VCaP (cell line): Measurements from ENCODE around the gene LENG8.

Source experiments
- H3K27ac ChIP-seq: fragments of 450-650 bp; 2 replicates; pipeline ENCODE4 v1.5.1; 2017
- CTCF ChIP-seq: fragments of 450-650 bp; conservative IDR thresholded peaks from 2 replicates; pipeline ENCODE4 v1.5.1; 2017; ENCODE audit warnings: mild to moderate bottlenecking, moderate library complexity

LENG8 gene

GRCh38 chr19:54418930-54419800, 29.8 kb upstream of the LENG8 start:
- H3K27ac ChIP-seq = no peak overlapping the region
- TF ChIP-seq CTCF = no peak

- TF ChIP-seq CTCF = no peak
- H3K27ac ChIP-seq = no peak overlapping the region
Observed at GRCh38 chr19:54420068-54420382, 29.0 kb upstream of the LENG8 start.

- TF ChIP-seq CTCF = no peak
- H3K27ac ChIP-seq = no peak overlapping the region
Observed at GRCh38 chr19:54420383-54421168, 28.4 kb upstream of the LENG8 start.

- H3K27ac ChIP-seq = no peak overlapping the region
- no peak for TF ChIP-seq CTCF
Observed at GRCh38 chr19:54421169-54421516, 27.9 kb upstream of the LENG8 start.

GRCh38 chr19:54421521-54421920, 27.5 kb upstream of the LENG8 start:
- TF ChIP-seq CTCF = no peak
- H3K27ac ChIP-seq = no peak overlapping the region

- no peak for TF ChIP-seq CTCF
- H3K27ac ChIP-seq = no peak overlapping the region
Observed at GRCh38 chr19:54422136-54422535, 26.9 kb upstream of the LENG8 start.

GRCh38 chr19:54424201-54424600, 24.8 kb upstream of the LENG8 start:
- TF ChIP-seq CTCF = no peak
- H3K27ac ChIP-seq = no peak overlapping the region
